HL-60 (cell line): ENCODE results near the gene ADGRL3.

Experiments used
- DNase-seq, 2 experiments: peaks; one replicate each; pipeline ENCODE4 v3.0.0-alpha.2; 2010 to 2020; ENCODE audit warnings: low read depth in 1 of 2, low spot score in 1 of 2
- H3K27ac ChIP-seq: fragments of 250-450 bp; sonication (Bioruptor Pico); replicated peaks from 2 replicates; pipeline ENCODE4 v1.5.1; 2020; ENCODE audit warnings: mild to moderate bottlenecking, moderate library complexity
- H3K27me3 ChIP-seq: fragments of 250-450 bp; sonication (Bioruptor Pico); 2 replicates; pipeline ENCODE4 v1.5.1; 2021; ENCODE audit warnings: mild to moderate bottlenecking, moderate library complexity; ENCODE audit not compliant: insufficient read depth, poor library complexity, severe bottlenecking
- H3K4me3 ChIP-seq: replicated peaks from 2 replicates; pipeline ENCODE4 v1.5.1; 2011; ENCODE audit warnings: mild to moderate bottlenecking, control low read depth, low read length; ENCODE audit not compliant: insufficient read depth
- CTCF ChIP-seq: IDR thresholded peaks from one replicate; pipeline ENCODE4 v1.5.1; 2011; ENCODE audit warnings: low read length, control low read depth, inconsistent platforms; ENCODE audit not compliant: insufficient read depth
- GABPA ChIP-seq: IDR thresholded peaks from 2 replicates; pipeline ENCODE4 v1.6.1; 2012; ENCODE audit warnings: low read depth
- POLR2AphosphoS5 ChIP-seq: IDR thresholded peaks from 2 replicates; pipeline ENCODE4 v1.6.1; 2012; ENCODE audit warnings: low read depth
- REST ChIP-seq: IDR thresholded peaks from 2 replicates; pipeline ENCODE4 v1.6.1; 2012; ENCODE audit warnings: low read depth; ENCODE audit not compliant: insufficient replicate concordance
- SPI1 ChIP-seq: IDR thresholded peaks from 2 replicates; pipeline ENCODE4 v1.6.1; 2012; ENCODE audit warnings: low read depth, mild to moderate bottlenecking, borderline replicate concordance

Gene ADGRL3

GRCh38 chr4:61273233-61273632 is 73.1 kb downstream of the ADGRL3 start:
- TF ChIP-seq GABPA (no peak; the same call in 1 of the 2 replicates), SPI1 (peak; percentile 60; the same call in 1 of the 2 replicates), POLR2AphosphoS5 (peak; percentile 94), REST (no peak)
- peak; percentile 88 to 91 for DNase-seq
- Histone ChIP-seq H3K27me3 (no peaks in the 10 kb centered on the region), H3K27ac (peak overlapping the region; percentile 77), H3K4me3 (no peak overlapping the region)

- H3K27me3 ChIP-seq, result no peaks in the 10 kb centered on the region
- DNase-seq, result no peak
- peak overlapping the region; percentile 77 for H3K27ac ChIP-seq
- H3K4me3 ChIP-seq, result no peak overlapping the region
- TF ChIP-seq GABPA, result no peak
- TF ChIP-seq CTCF, result no peak
- TF ChIP-seq REST, result no peak
- no peak for TF ChIP-seq SPI1
- no peak for TF ChIP-seq POLR2AphosphoS5
Observed at GRCh38 chr4:61274286-61274685, 74.2 kb downstream of the ADGRL3 start.

GRCh38 chr4:61275241-61275640 is 75.1 kb downstream of the ADGRL3 start:
- H3K27ac ChIP-seq, result no peak overlapping the region
- no peaks in the 10 kb centered on the region for H3K27me3 ChIP-seq
- TF ChIP-seq GABPA (no peak), POLR2AphosphoS5 (no peak), REST (no peak), CTCF (no peak), SPI1 (no peak)
- no peak overlapping the region for H3K4me3 ChIP-seq
- DNase-seq, result no peak
